ENCODE results near the gene GPR63. TPM values are rescaled to one million over a fixed set of nuclear protein-coding genes. Genes with fewer than 3 reads are reported as not detected.

GPR63 gene
- total and polyA plus RNA-seq, 10 donors = 0.02 to 1.2 (median 0.54) TPM

DNA sequence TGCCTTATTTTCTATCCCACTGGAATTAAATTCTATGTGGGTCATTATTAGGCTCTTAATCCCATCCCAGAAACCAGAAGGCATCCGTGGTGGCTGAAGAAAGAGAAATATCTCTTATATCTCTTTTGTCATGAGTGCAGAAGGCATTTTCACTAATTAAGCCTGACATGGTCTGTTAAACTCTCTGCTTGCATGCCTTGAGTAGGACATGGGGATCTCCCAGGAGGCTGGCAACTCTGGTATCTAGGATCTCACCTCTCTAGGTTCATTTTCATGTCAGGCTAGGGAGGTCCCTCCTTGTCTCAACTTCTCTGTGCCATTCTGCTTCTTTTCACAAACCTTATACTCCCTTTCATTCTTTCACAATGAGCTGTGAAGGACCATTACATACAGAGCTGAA, 25.3 kb upstream of the GPR63 start:
- H3K27me3 ChIP-seq (replicated peaks in 1 of 7) = peaks cover 0 to 16% (median 0%) of the 10 kb centered on the region in 7 donors
- H3K4me3 ChIP-seq = no peak overlapping the region
- 36 to 90% (median 58%) methylated on average over 1 of the region's 1 CpG for WGBS, 5 donors
- H3K9me3 ChIP-seq = peaks cover 0 to 5% (median 0%) of the 10 kb centered on the region in 8 donors
- intact Hi-C loops (cut with DNase I; ENCODE audit: low total_unique reads) = no loop called here
- H3K27ac ChIP-seq = no peak overlapping the region
- H3K36me3 ChIP-seq = no peaks in the 10 kb centered on the region
- no peaks in the 10 kb centered on the region for H3K4me1 ChIP-seq
- TF ChIP-seq, protein P1, sequence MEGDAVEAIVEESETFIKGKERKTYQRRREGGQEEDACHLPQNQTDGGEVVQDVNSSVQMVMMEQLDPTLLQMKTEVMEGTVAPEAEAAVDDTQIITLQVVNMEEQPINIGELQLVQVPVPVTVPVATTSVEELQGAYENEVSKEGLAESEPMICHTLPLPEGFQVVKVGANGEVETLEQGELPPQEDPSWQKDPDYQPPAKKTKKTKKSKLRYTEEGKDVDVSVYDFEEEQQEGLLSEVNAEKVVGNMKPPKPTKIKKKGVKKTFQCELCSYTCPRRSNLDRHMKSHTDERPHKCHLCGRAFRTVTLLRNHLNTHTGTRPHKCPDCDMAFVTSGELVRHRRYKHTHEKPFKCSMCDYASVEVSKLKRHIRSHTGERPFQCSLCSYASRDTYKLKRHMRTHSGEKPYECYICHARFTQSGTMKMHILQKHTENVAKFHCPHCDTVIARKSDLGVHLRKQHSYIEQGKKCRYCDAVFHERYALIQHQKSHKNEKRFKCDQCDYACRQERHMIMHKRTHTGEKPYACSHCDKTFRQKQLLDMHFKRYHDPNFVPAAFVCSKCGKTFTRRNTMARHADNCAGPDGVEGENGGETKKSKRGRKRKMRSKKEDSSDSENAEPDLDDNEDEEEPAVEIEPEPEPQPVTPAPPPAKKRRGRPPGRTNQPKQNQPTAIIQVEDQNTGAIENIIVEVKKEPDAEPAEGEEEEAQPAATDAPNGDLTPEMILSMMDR (IDR thresholded peaks at IDR 0.05 in 8 of 11, conservative IDR thresholded peaks at IDR 0.05 in 3 of 11) = no peak
- TF ChIP-seq POLR2AphosphoS5 (IDR thresholded peaks at IDR 0.05) (no peak), POLR2A (IDR thresholded peaks at IDR 0.05) (no peak)
- no peak for DNase-seq

DNA sequence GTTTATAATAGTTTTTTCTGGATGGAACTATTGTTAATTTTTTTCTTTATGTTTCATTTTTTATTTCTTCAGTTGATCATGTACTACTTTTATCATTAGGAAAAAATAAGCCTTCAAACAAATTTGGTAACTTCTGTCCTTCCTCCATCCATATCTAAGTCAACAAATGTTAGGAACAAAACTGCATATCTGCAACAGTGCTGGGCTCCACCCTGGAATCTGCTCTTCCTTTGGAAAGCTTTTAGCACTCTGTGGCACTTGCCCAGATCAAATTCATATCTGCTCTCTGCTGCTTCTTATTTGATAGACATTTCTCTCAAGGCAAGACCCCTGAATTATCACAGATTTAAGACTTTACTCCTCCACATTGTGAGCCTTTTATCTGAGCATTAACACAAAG, 24.3 kb upstream of the GPR63 start:
- no peak for DNase-seq
- Histone ChIP-seq H3K36me3 (no peaks in the 10 kb centered on the region), H3K27me3 (replicated peaks in 1 of 7) (peaks cover 0 to 16% (median 0%) of the 10 kb centered on the region in 7 donors), H3K4me3 (no peak overlapping the region), H3K27ac (no peak overlapping the region), H3K9me3 (peaks cover 0 to 5% (median 0%) of the 10 kb centered on the region in 8 donors), H3K4me1 (no peaks in the 10 kb centered on the region)
- TF ChIP-seq POLR2A (IDR thresholded peaks at IDR 0.05) (no peak), POLR2AphosphoS5 (IDR thresholded peaks at IDR 0.05) (no peak)
- TF ChIP-seq, protein P1 (IDR thresholded peaks at IDR 0.05 in 8 of 11, conservative IDR thresholded peaks at IDR 0.05 in 3 of 11) = no peak
- intact Hi-C loops (cut with DNase I; ENCODE audit: low total_unique reads) = no loop called here

DNA sequence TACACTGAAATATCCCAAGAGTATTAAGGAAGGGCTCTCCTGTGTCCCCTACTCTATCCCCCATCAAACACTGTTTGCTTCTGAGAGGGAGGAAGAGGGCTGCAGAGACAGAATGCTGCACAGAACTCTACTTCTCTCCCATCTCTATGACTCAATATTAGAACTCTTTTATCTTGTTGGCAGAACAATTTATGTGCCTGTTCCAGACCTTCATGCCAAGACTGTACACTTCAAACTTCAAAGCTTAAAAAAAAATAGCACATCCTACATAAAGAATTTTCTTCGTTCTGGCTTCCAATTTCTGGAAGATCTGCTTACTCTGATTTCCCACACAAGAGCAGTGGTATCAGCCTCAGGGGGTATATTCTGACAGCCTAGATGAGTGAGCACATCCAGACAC, 19.6 kb upstream of the GPR63 start:
- Histone ChIP-seq H3K9me3 (peaks cover 0 to 5% (median 0%) of the 10 kb centered on the region in 8 donors), H3K4me1 (no peaks in the 10 kb centered on the region), H3K36me3 (no peaks in the 10 kb centered on the region), H3K27me3 (replicated peaks in 1 of 7) (peaks cover 0 to 4% (median 0%) of the 10 kb centered on the region in 7 donors), H3K4me3 (no peak overlapping the region), H3K27ac (no peak overlapping the region)
- no peak for TF ChIP-seq POLR2A (IDR thresholded peaks at IDR 0.05)
- TF ChIP-seq, protein P1 (IDR thresholded peaks at IDR 0.05 in 8 of 11, conservative IDR thresholded peaks at IDR 0.05 in 3 of 11) = no peak
- TF ChIP-seq POLR2AphosphoS5 (IDR thresholded peaks at IDR 0.05) = no peak
- WGBS, 5 donors = 81 to 95% (median 87%) methylated on average over 1 of the region's 1 CpG
- DNase-seq = no peak
- intact Hi-C loops (cut with DNase I; ENCODE audit: low total_unique reads) = no loop called here

DNA sequence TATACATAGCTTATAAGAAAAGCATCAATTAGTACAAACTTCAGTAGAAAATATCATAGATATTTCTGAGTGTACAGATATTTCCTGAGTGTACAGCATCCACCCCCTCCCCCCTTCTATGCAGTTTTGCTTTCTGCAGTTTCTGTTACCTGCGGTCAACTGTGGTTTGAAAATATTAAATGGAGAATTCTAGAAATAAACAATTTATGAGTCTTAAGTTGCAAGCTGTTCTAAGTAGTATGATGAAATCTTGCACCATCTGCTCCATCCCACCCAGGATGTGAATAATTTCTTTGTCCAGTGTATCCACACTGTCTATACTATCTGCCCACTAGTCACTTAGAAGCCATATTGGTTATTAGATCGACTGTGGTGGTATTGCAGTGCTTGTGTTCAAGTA, 15.8 kb upstream of the GPR63 start:
- H3K9me3 ChIP-seq = peaks cover 0 to under 1% (median 0%) of the 10 kb centered on the region in 8 donors
- DNase-seq = no peak

More for the DNA sequence above, 15.8 kb upstream of the GPR63 start:
- intact Hi-C loops (cut with DNase I; ENCODE audit: low total_unique reads) = no loop called here
- 80 to 91% (median 85%) methylated on average over 2 of the region's 2 CpGs for WGBS, 5 donors
- no peak overlapping the region for H3K4me3 ChIP-seq
- no peaks in the 10 kb centered on the region for H3K36me3 ChIP-seq
- H3K27ac ChIP-seq = no peak overlapping the region
- H3K27me3 ChIP-seq (replicated peaks in 1 of 7) = no peaks in the 10 kb centered on the region
- no peaks in the 10 kb centered on the region for H3K4me1 ChIP-seq
- no peak for TF ChIP-seq POLR2A (IDR thresholded peaks at IDR 0.05)
- TF ChIP-seq POLR2AphosphoS5 (IDR thresholded peaks at IDR 0.05) = no peak
- TF ChIP-seq, protein P1 (IDR thresholded peaks at IDR 0.05 in 8 of 11, conservative IDR thresholded peaks at IDR 0.05 in 3 of 11) = no peak

Measured in spleen (tissue), 11 donors.